Measurements from ENCODE around the gene SMIM36.
"Not testable (repeated sequence)": the region's sequence is repeated elsewhere in the genome, so short reads cannot be mapped to it uniquely, and the experiment has no call there.

The SMIM36 gene

GRCh38 chr17:55413825-55414489 is 97.3 kb downstream of the SMIM36 start:
- no peak for DNase-seq

DNA sequence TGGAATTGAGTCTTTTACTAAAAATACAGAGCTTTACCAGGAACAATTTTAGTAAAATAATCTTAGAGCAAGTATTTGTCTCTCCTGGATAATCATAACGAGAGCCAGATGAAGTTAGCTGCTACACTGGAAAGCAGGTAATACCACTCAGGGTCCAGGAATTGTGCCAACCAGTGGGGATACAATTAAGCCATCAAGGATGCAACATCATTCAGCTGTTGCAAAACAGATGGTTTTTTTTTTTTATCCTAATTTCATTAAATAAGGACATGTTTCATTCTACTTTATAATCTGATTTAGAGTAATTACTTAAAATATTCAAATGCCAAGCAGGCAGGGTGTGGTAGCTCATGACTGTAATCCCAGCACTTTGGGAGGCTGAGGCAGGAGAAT is 99.8 kb downstream of the SMIM36 start:
- no peak for DNase-seq

DNA sequence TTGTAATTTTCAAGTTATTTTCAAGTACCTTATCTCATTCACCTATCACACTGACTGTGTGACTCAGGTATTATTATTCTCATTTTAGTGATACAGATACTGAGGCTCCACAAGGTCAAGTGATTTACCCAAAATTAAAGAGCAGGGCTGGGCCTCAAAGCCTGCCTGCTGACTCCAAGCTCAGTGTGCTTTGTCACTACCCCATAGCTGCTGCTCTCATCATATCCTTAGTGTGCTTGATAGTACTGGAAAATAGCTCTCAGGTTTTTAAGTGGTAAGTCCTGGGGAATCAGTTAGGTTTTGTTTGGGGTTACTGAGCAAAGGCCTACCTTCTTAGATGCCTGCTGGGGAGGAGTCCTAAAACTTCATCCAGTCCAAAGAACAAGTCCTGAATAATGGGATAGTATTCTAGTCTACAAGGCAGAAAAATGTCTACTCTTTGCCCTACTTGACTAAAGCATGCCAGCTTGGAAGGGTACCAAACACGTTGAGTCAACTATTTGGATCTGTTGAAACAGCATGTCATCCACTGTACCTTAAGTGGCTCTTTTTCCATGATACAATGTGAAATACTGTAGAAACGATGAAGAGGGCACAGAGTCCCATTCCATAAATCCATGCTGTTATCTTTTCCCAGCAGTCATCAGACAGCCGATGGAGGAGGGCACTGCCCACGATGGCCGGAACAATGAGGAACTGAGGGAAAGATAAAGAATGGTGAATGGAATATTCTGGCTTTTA is 100.4 kb downstream of the SMIM36 start:
- DNase-seq = no peak

DNA sequence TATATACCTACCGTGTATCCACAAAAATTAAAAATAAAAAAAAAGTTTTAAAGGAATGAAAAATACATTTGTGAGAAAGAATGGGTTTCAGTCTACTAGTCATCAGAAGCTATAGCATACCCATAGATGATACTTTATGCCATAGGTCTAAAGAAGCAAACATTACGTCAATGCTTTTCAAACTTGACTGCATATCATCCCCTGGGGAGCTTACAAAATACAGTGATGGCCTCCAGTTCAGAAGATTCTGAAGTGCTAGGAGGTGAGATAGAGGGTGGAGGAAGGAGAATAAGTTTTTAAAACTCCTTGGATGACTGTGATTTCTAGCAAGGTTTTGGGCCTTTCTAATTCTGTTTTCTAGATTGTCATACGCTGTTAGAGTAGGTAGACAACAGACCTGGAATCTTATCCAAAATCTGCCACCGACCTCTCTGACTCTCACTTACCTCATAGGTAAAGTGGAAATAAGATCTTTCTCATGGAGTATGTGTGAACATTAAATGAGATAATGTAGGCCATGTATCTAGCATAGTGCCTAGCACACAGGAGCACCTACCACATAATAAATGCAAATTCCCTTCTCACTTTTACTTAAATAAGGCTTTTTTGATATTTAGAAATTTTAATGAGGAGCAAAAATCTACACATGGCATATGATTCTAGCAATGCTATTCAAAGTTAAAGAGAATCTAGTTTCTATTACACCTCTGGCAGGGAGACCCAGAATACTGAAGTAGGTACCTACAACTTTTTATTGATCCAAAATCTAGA is 102.0 kb downstream of the SMIM36 start:
- DNase-seq = no peak

DNA sequence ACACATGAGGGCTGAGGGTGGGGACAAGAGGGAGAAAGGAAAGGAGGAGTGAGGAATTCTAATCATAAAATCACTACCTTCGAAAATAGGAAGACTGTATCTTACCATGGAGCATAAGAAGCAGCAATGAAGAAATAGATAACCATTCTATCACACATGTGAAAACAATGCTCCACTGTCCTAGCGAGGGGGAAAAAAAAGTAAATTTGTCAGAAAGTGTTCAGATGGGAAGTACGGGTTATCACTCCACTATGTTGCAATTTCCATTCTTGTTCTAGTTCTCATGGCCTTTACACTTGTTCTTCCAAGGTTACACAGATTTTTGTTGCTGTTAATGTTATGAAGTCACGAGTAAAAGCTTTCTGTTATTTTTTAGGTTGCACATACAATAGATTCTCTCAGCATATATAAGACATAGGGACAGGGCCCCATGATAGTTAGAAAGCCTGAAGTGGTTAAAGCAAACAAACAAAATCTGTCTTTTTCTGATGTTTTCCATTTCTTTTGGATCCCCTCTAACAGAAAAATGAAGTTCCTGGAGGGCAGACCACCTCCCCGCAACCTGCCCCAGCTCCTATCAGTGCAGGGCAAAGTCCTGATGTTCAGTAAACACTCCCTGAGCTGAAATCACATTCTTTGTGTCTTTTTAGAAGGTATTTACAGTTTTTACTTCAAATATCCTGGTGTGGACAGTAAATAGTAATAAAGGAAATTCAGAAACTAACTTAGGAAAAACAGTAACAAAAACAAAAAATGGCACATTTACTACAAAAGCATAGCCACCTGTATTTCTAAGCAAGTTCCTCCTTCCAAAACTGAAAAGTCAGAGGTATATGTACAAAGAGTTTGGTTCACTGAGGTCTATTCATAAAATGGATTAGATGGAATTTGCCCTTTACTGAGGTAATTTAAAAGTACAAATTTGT is 103.3 kb downstream of the SMIM36 start:
- DNase-seq = no peak

DNA sequence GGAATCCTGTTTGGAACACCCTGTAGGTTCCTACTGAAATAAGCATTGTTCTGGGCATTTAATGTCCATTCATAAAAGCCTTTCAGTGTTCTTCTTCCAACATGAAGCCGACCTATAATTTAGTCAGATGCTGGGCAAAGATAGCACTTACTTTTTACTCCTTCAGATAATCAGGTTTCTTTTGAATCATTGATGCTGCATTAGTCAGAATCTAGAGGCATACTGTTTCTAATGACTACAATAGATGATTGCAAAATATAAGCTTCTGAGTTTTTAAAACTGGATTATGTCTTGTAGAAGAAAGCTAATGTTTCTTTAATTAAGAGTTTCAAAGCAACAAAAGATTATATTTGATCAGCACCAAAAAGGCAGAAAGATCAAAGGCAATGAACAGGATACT is 105.7 kb downstream of the SMIM36 start:
- DNase-seq = no peak

GRCh38 chr17:55404197-55404596 is 107.1 kb downstream of the SMIM36 start:
- DNase-seq = not testable (repeated sequence)

GRCh38 chr17:55402374-55402773 is 108.9 kb downstream of the SMIM36 start:
- DNase-seq = no peak

Measured in T-helper 9 cell (primary cell).